Measurements from ENCODE around the gene ZNF264.
"Not testable (repeated sequence)": the region's sequence is repeated elsewhere in the genome, so short reads cannot be mapped to it uniquely, and the experiment has no call there.

ZNF264 gene

DNA sequence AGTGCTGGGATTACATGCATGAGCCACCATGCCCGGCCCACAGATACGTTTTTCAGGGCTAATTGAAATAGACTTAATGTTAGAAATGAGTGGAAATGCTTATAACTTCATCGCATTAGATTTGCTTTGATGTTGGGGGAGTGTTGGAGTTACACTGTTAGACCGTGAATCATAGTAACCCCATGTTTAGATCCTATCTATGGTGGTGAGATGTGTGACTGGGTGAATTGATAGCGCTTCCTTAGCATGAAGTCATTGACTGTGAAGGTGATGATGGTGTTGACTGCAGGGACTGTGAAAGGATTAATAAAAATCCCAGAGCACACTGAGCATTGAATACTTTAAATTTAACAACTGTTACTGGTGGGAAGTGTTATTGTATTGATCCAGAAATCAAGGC, 1.7 kb downstream of the ZNF264 start:
- Histone ChIP-seq H3K4me1 (ENCODE audit: insufficient read depth, low read length) (peaks cover 26% of the 10 kb centered on the region), H4K20me1 (ENCODE audit: insufficient read depth, low read length) (peaks cover 12% of the 10 kb centered on the region; the same call in 1 of the 2 replicates), H3K4me3 (ENCODE audit: low read depth in 1 of 2, low read length in 2 of 2) (peak overlapping the region in 1 of 2 experiments; percentile 99; a peak in 2 of 4 replicates), H3K4me2 (ENCODE audit: insufficient read depth, low read length) (peak overlapping the region; percentile 95), H3K9ac (ENCODE audit: low read depth, low read length) (peak overlapping the region; percentile 89; the same call in 1 of the 2 replicates), H3K27me3 (ENCODE audit: insufficient read depth, low read length, poor library complexity) (no peaks in the 10 kb centered on the region), H3K27ac (ENCODE audit: low read length) (no peak overlapping the region), H3K36me3 (ENCODE audit: insufficient read depth, low read length) (peaks cover 66% of the 10 kb centered on the region), H3K9me3 (ENCODE audit: insufficient read depth, low read length, severe bottlenecking) (peaks cover 23% of the 10 kb centered on the region), H3K79me2 (ENCODE audit: insufficient read depth, low read length) (peaks cover 38% of the 10 kb centered on the region), H2AFZ (ENCODE audit: low read depth, low read length) (no peak overlapping the region)
- ATAC-seq (ENCODE audit: insufficient read depth, low read depth) (no peak), DNase-seq (no peak)
- no peak for TF ChIP-seq EZH2 (IDR thresholded peaks at IDR 0.05; ENCODE audit: borderline replicate concordance, low read depth, low read length, severe bottlenecking)
- TF ChIP-seq, protein P1, sequence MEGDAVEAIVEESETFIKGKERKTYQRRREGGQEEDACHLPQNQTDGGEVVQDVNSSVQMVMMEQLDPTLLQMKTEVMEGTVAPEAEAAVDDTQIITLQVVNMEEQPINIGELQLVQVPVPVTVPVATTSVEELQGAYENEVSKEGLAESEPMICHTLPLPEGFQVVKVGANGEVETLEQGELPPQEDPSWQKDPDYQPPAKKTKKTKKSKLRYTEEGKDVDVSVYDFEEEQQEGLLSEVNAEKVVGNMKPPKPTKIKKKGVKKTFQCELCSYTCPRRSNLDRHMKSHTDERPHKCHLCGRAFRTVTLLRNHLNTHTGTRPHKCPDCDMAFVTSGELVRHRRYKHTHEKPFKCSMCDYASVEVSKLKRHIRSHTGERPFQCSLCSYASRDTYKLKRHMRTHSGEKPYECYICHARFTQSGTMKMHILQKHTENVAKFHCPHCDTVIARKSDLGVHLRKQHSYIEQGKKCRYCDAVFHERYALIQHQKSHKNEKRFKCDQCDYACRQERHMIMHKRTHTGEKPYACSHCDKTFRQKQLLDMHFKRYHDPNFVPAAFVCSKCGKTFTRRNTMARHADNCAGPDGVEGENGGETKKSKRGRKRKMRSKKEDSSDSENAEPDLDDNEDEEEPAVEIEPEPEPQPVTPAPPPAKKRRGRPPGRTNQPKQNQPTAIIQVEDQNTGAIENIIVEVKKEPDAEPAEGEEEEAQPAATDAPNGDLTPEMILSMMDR (IDR thresholded peaks at IDR 0.05; ENCODE audit: borderline replicate concordance, extremely low read depth, low read length, poor library complexity, severe bottlenecking) = no peak

DNA sequence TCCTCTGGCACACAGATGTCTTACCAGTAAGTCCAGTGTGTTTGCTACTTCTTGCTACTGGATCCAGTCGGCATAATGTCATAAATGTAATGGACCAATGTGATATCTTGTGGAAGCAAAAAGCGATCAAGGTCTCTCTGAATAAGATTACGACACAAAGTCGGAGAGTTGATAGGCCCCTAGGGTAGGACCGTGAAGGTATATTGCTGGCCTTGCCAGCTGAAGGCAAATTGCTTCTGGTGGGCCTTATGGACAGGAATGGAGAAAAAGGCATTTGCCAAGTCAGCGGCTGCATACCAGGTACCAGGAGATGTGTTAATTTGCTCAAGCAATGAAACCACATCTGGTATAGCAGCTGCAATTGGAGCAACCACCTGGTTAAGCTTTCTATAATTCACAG, 6.6 kb downstream of the ZNF264 start:
- Histone ChIP-seq H3K36me3 (ENCODE audit: insufficient read depth, low read length) (peaks cover 93% of the 10 kb centered on the region), H3K79me2 (ENCODE audit: insufficient read depth, low read length) (peaks cover 48% of the 10 kb centered on the region)
- not testable (repeated sequence) for H3K27ac ChIP-seq (ENCODE audit: low read length); H3K4me3 ChIP-seq (ENCODE audit: low read depth in 1 of 2, low read length in 2 of 2); ATAC-seq (ENCODE audit: insufficient read depth, low read depth); H3K4me2 ChIP-seq (ENCODE audit: insufficient read depth, low read length); DNase-seq; H4K20me1 ChIP-seq (ENCODE audit: insufficient read depth, low read length); H2AFZ ChIP-seq (ENCODE audit: low read depth, low read length); H3K27me3 ChIP-seq (ENCODE audit: insufficient read depth, low read length, poor library complexity); H3K4me1 ChIP-seq (ENCODE audit: insufficient read depth, low read length); H3K9me3 ChIP-seq (ENCODE audit: insufficient read depth, low read length, severe bottlenecking); H3K9ac ChIP-seq (ENCODE audit: low read depth, low read length)

DNA sequence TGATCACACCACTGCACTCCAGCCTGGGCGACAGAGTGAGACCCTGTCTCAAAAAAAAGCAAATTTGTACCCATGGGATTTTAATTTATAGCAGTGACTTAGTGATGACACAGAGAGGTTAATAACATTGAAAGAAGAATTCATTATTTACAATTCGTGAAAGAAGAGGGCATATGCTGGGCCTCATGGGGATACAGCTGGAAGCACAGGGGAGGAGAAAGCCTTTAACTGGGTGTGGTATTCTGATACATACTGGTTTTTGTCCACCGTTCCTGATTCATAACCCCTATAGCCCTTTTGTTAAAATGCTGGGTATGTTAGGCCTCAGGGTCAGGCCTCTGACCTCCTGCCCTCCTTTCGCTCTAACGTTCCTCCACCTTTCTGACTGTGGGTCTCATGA, 10.9 kb downstream of the ZNF264 start:
- Histone ChIP-seq H4K20me1 (ENCODE audit: insufficient read depth, low read length) (peaks cover 20% of the 10 kb centered on the region; the same call in 1 of the 2 replicates), H3K27ac (ENCODE audit: low read length) (no peak overlapping the region), H2AFZ (ENCODE audit: low read depth, low read length) (no peak overlapping the region), H3K4me2 (ENCODE audit: insufficient read depth, low read length) (no peak overlapping the region), H3K9me3 (ENCODE audit: insufficient read depth, low read length, severe bottlenecking) (no peaks in the 10 kb centered on the region), H3K36me3 (ENCODE audit: insufficient read depth, low read length) (peaks cover 82% of the 10 kb centered on the region), H3K4me1 (ENCODE audit: insufficient read depth, low read length) (no peaks in the 10 kb centered on the region), H3K79me2 (ENCODE audit: insufficient read depth, low read length) (peaks cover 50% of the 10 kb centered on the region), H3K27me3 (ENCODE audit: insufficient read depth, low read length, poor library complexity) (no peaks in the 10 kb centered on the region), H3K9ac (ENCODE audit: low read depth, low read length) (no peak overlapping the region), H3K4me3 (ENCODE audit: low read depth in 1 of 2, low read length in 2 of 2) (no peak overlapping the region)
- no peak for ATAC-seq (ENCODE audit: insufficient read depth, low read depth)
- no peak for DNase-seq
- no peak for TF ChIP-seq EZH2 (IDR thresholded peaks at IDR 0.05; ENCODE audit: borderline replicate concordance, low read depth, low read length, severe bottlenecking)
- TF ChIP-seq, protein P1 (IDR thresholded peaks at IDR 0.05; ENCODE audit: borderline replicate concordance, extremely low read depth, low read length, poor library complexity, severe bottlenecking) = no peak

DNA sequence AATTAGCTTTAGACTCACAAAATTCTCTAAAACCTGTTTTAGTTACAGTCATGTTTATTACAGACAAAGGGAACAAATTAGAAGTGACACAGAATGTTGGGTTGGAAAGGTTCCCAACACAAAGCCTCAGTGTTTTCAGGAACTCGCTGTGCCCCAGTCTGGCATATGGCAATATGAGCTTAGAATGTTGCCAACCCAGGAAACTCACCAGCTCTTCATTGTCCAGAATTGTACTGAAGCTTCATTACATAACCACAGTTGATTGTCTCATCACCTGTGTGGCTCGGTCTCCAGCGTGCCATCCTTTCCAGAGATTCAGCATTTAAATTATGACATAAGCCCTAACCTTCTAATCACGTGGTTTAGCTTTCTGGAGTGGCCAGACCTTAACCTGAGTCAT, 19.1 kb downstream of the ZNF264 start:
- H3K27ac ChIP-seq (ENCODE audit: low read length) = no peak overlapping the region
- ATAC-seq (ENCODE audit: insufficient read depth, low read depth) (no peak), DNase-seq (no peak)
- no peaks in the 10 kb centered on the region for H3K27me3 ChIP-seq (ENCODE audit: insufficient read depth, low read length, poor library complexity)
- TF ChIP-seq EZH2 (IDR thresholded peaks at IDR 0.05; ENCODE audit: borderline replicate concordance, low read depth, low read length, severe bottlenecking) = no peak
- TF ChIP-seq, protein P1 (IDR thresholded peaks at IDR 0.05; ENCODE audit: borderline replicate concordance, extremely low read depth, low read length, poor library complexity, severe bottlenecking) = no peak
- H3K4me2 ChIP-seq (ENCODE audit: insufficient read depth, low read length) = no peak overlapping the region
- H3K9me3 ChIP-seq (ENCODE audit: insufficient read depth, low read length, severe bottlenecking) = no peaks in the 10 kb centered on the region
- H3K9ac ChIP-seq (ENCODE audit: low read depth, low read length) = no peak overlapping the region
- H3K79me2 ChIP-seq (ENCODE audit: insufficient read depth, low read length) = peaks cover 23% of the 10 kb centered on the region; the same call in 1 of the 2 replicates
- no peaks in the 10 kb centered on the region for H3K4me1 ChIP-seq (ENCODE audit: insufficient read depth, low read length)
- no peak overlapping the region for H2AFZ ChIP-seq (ENCODE audit: low read depth, low read length)
- peaks cover 70% of the 10 kb centered on the region for H3K36me3 ChIP-seq (ENCODE audit: insufficient read depth, low read length)
- H3K4me3 ChIP-seq (ENCODE audit: low read depth in 1 of 2, low read length in 2 of 2) = no peak overlapping the region
- H4K20me1 ChIP-seq (ENCODE audit: insufficient read depth, low read length) = peaks cover 20% of the 10 kb centered on the region; the same call in 1 of the 2 replicates

Measured in DND-41 (cell line).